K562 (cell line): Measurements from ENCODE around the gene KRTAP10-8.

Experiments
- CBX8 ChIP-seq: fragments of 200-600 bp; sonication (generic); IDR thresholded peaks from 2 replicates; pipeline ENCODE4 v1.6.1; 2012; ENCODE audit warnings: borderline replicate concordance, mixed run types, low read depth, mild to moderate bottlenecking, moderate library complexity, mixed read lengths, low read length, control low read depth, inconsistent platforms; ENCODE audit not compliant: poor library complexity, severe bottlenecking; ENCODE audit errors: extremely low read depth
- CEBPB ChIP-seq: fragments of 450-650 bp; IDR thresholded peaks from 2 replicates; pipeline ENCODE4 v1.6.1; 2016; ENCODE audit warnings: missing genetic modification characterization, missing compliant biosample characterization
- HNRNPH1 ChIP-seq: fragments of 200-400 bp; formaldehyde crosslinking; optimal IDR thresholded peaks from 2 replicates; pipeline ENCODE3; 2017; ENCODE audit warnings: low read depth, mild to moderate bottlenecking, low read length, moderate library complexity
- LEF1 ChIP-seq: fragments of 450-650 bp; IDR thresholded peaks from 2 replicates; pipeline ENCODE4 v1.6.1; 2016; ENCODE audit warnings: mild to moderate bottlenecking
- POLR3G ChIP-seq: IDR thresholded peaks from 2 replicates; pipeline ENCODE4 v1.6.1; 2011; ENCODE audit not compliant: insufficient read length, insufficient replicate concordance; ENCODE audit errors: extremely low read depth
- RBM25 ChIP-seq: fragments of 200-400 bp; formaldehyde crosslinking; IDR thresholded peaks from 2 replicates; pipeline ENCODE4 v1.6.1; 2018; ENCODE audit warnings: low read length, low read depth, moderate library complexity; ENCODE audit not compliant: severe bottlenecking
- TAF1 ChIP-seq: IDR thresholded peaks from 2 replicates; pipeline ENCODE4 v1.6.1; 2011; ENCODE audit warnings: mild to moderate bottlenecking, low read length, moderate library complexity; ENCODE audit not compliant: insufficient read depth, control insufficient read depth, severe bottlenecking; ENCODE audit errors: extremely low read depth
- ZFX ChIP-seq: sonication (generic); formaldehyde crosslinking; IDR thresholded peaks from 2 replicates; pipeline ENCODE4 v1.8.0; 2022; ENCODE audit warnings: mild to moderate bottlenecking, missing genetic modification reagents, moderate library complexity
- ZNF143 ChIP-seq: sonication (generic); formaldehyde crosslinking; IDR thresholded peaks from 2 replicates; pipeline ENCODE4 v1.9.0; 2022; ENCODE audit warnings: mild to moderate bottlenecking, missing genetic modification reagents
- ZNF316 ChIP-seq: fragments of 450-650 bp; IDR thresholded peaks from 2 replicates; pipeline ENCODE4 v1.6.1; 2016
- TF ChIP-seq, protein P1 (sequence below), 2 experiments: fragments of 450-650 bp; conservative IDR thresholded peaks; 2 replicates each; pipeline ENCODE4 v1.6.1; 2017; ENCODE audit warnings: mild to moderate bottlenecking in 2 of 2, moderate library complexity in 2 of 2
- TF ChIP-seq, protein P2 (sequence below), 3 experiments: IDR thresholded peaks in 2 of 3; conservative IDR thresholded peaks in 1 of 3; 2 replicates each; pipeline ENCODE4 v1.5.1; 2011 to 2012; ENCODE audit warnings: low read length in 3 of 3, mild to moderate bottlenecking in 3 of 3, control low read depth in 2 of 3, improper control_type of control experiment in 1 of 3, inconsistent platforms in 1 of 3, low read depth in 1 of 3, mixed read lengths in 1 of 3, moderate library complexity in 1 of 3; ENCODE audit not compliant: insufficient read depth in 2 of 3

DNA sequence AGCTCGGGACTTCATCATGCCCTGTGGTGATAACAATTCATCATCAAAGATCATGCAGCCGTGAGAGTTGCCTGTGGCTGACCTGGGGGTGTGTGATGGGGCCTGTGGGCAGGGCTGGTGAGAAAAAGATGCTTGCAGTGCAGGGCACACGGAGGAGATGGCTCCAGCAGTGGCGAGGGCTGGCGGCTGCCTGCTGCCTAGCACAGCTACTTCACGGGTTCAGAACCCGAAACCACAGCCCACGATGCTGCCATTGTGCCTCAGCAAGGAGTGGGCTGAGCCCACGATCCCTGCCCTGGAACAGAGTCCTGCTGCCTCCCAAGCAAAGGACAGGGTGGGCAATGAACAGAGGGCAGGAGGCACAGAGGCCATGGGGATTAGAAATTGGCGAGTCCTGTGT lies 14.4 kb downstream of the KRTAP10-8 start:
- TF ChIP-seq HNRNPH1 = no peak
- no peak for TF ChIP-seq LEF1
- TF ChIP-seq, protein P1, sequence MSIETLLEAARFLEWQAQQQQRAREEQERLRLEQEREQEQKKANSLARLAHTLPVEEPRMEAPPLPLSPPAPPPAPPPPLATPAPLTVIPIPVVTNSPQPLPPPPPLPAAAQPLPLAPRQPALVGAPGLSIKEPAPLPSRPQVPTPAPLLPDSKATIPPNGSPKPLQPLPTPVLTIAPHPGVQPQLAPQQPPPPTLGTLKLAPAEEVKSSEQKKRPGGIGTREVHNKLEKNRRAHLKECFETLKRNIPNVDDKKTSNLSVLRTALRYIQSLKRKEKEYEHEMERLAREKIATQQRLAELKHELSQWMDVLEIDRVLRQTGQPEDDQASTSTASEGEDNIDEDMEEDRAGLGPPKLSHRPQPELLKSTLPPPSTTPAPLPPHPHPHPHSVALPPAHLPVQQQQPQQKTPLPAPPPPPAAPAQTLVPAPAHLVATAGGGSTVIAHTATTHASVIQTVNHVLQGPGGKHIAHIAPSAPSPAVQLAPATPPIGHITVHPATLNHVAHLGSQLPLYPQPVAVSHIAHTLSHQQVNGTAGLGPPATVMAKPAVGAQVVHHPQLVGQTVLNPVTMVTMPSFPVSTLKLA (conservative IDR thresholded peaks at IDR 0.05) = no peak
- TF ChIP-seq POLR3G = no peak
- TF ChIP-seq, protein P2, sequence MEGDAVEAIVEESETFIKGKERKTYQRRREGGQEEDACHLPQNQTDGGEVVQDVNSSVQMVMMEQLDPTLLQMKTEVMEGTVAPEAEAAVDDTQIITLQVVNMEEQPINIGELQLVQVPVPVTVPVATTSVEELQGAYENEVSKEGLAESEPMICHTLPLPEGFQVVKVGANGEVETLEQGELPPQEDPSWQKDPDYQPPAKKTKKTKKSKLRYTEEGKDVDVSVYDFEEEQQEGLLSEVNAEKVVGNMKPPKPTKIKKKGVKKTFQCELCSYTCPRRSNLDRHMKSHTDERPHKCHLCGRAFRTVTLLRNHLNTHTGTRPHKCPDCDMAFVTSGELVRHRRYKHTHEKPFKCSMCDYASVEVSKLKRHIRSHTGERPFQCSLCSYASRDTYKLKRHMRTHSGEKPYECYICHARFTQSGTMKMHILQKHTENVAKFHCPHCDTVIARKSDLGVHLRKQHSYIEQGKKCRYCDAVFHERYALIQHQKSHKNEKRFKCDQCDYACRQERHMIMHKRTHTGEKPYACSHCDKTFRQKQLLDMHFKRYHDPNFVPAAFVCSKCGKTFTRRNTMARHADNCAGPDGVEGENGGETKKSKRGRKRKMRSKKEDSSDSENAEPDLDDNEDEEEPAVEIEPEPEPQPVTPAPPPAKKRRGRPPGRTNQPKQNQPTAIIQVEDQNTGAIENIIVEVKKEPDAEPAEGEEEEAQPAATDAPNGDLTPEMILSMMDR (IDR thresholded peaks at IDR 0.05 in 2 of 3, conservative IDR thresholded peaks at IDR 0.05 in 1 of 3; ENCODE audit: insufficient read depth in 2 of 3, low read depth in 1 of 3, low read length in 3 of 3) = no peak
- no peak for TF ChIP-seq TAF1
- no peak for TF ChIP-seq ZNF143 (CRISPR knock-in tag)
- no peak for TF ChIP-seq CBX8
- no peak for TF ChIP-seq RBM25
- no peak for TF ChIP-seq ZNF316
- no peak for TF ChIP-seq ZFX (CRISPR knock-in tag)
- TF ChIP-seq CEBPB (tag) = no peak
